H9 (cell line): ENCODE results near the gene THSD4. TPM values are rescaled to one million over a fixed set of nuclear protein-coding genes. Genes with fewer than 3 reads are reported as not detected.

Source experiments
- DNase-seq: peaks from one replicate; pipeline ENCODE4 v3.0.0-alpha.2; 2017
- H2AFZ ChIP-seq: one replicate; pipeline ENCODE4 v1.6.1; 2013; ENCODE audit warnings: mild to moderate bottlenecking, low read length, control low read depth, moderate library complexity
- H2AK5ac ChIP-seq: 2 replicates; pipeline ENCODE4 v1.6.1; 2013; ENCODE audit warnings: low read length, control low read depth, mixed read lengths; ENCODE audit not compliant: insufficient read length
- H2BK120ac ChIP-seq: one replicate; pipeline ENCODE4 v1.6.1; 2013; ENCODE audit warnings: low read depth, mild to moderate bottlenecking, low read length, control low read depth, inconsistent platforms; ENCODE audit not compliant: poor library complexity, severe bottlenecking
- H2BK12ac ChIP-seq: 2 replicates; pipeline ENCODE4 v1.6.1; 2013; ENCODE audit warnings: low read length, control low read depth, mixed read lengths, low read depth; ENCODE audit not compliant: insufficient read length
- H2BK15ac ChIP-seq: 2 replicates; pipeline ENCODE4 v1.6.1; 2013; ENCODE audit warnings: low read depth, low read length, control low read depth
- H2BK20ac ChIP-seq: one replicate; pipeline ENCODE4 v1.6.1; 2013; ENCODE audit warnings: low read depth, mild to moderate bottlenecking, low read length, control low read depth, inconsistent platforms; ENCODE audit not compliant: poor library complexity, severe bottlenecking
- H2BK5ac ChIP-seq: 2 replicates; pipeline ENCODE4 v1.6.1; 2013; ENCODE audit warnings: low read length, control low read depth, mixed read lengths; ENCODE audit not compliant: insufficient read length
- H3K14ac ChIP-seq: 2 replicates; pipeline ENCODE4 v1.6.1; 2013; ENCODE audit warnings: low read length, control low read depth; ENCODE audit not compliant: insufficient read depth
- H3K18ac ChIP-seq: 2 replicates; pipeline ENCODE4 v1.6.1; 2013; ENCODE audit warnings: low read depth, mild to moderate bottlenecking, mixed read lengths, low read length, control low read depth; ENCODE audit not compliant: insufficient read length
- H3K23ac ChIP-seq: 2 replicates; pipeline ENCODE4 v1.6.1; 2013; ENCODE audit warnings: low read length, control low read depth, mixed read lengths, low read depth; ENCODE audit not compliant: insufficient read length
- H3K23me2 ChIP-seq: 2 replicates; pipeline ENCODE4 v1.6.1; 2013; ENCODE audit warnings: low read depth, mild to moderate bottlenecking, mixed read lengths, low read length, control low read depth; ENCODE audit not compliant: insufficient read length, poor library complexity, severe bottlenecking
- H3K27ac ChIP-seq: 2 replicates; pipeline ENCODE4 v1.5.1; 2013; ENCODE audit warnings: low read length, control low read depth, mixed read lengths, low read depth; ENCODE audit not compliant: insufficient read length
- H3K27me3 ChIP-seq: 2 replicates; pipeline ENCODE4 v1.6.1; 2013; ENCODE audit warnings: low read length, control low read depth, inconsistent platforms; ENCODE audit not compliant: insufficient read depth
- H3K4ac ChIP-seq: 2 replicates; pipeline ENCODE4 v1.6.1; 2013; ENCODE audit warnings: low read depth, mild to moderate bottlenecking, control low read depth, inconsistent platforms, low read length, moderate library complexity
- H3K4me1 ChIP-seq: 2 replicates; pipeline ENCODE4 v1.6.1; 2013; ENCODE audit warnings: low read length, control low read depth, inconsistent platforms; ENCODE audit not compliant: insufficient read depth
- H3K4me2 ChIP-seq: 2 replicates; pipeline ENCODE4 v1.6.1; 2013; ENCODE audit warnings: low read length, control low read depth, mixed read lengths; ENCODE audit not compliant: insufficient read length, insufficient read depth
- H3K56ac ChIP-seq: 2 replicates; pipeline ENCODE4 v1.6.1; 2013; ENCODE audit warnings: low read depth, mild to moderate bottlenecking, mixed read lengths, low read length, control low read depth; ENCODE audit not compliant: insufficient read length
- H3K79me1 ChIP-seq: 2 replicates; pipeline ENCODE4 v1.6.1; 2013; ENCODE audit warnings: low read depth, mild to moderate bottlenecking, moderate library complexity, low read length, control low read depth, inconsistent platforms; ENCODE audit not compliant: insufficient read depth, poor library complexity, severe bottlenecking
- H3K79me2 ChIP-seq: 2 replicates; pipeline ENCODE4 v1.6.1; 2013; ENCODE audit warnings: low read length, control low read depth, inconsistent platforms; ENCODE audit not compliant: insufficient read depth
- H3K9ac ChIP-seq: 2 replicates; pipeline ENCODE4 v1.6.1; 2013; ENCODE audit warnings: low read length, control low read depth, mixed read lengths; ENCODE audit not compliant: insufficient read length; ENCODE audit errors: extremely low read depth
- H3K9me3 ChIP-seq: one replicate; pipeline ENCODE4 v1.6.1; 2013; ENCODE audit warnings: low read depth, low read length, inconsistent platforms; ENCODE audit not compliant: control insufficient read depth
- H3T11ph ChIP-seq: one replicate; pipeline ENCODE4 v1.6.1; 2013; ENCODE audit warnings: mild to moderate bottlenecking, low read length, control low read depth, inconsistent platforms
- H4K20me1 ChIP-seq: one replicate; pipeline ENCODE4 v1.6.1; 2013; ENCODE audit not compliant: control insufficient read depth, insufficient read length, insufficient read depth
- H4K5ac ChIP-seq: 2 replicates; pipeline ENCODE4 v1.6.1; 2013; ENCODE audit warnings: low read depth, mild to moderate bottlenecking, mixed read lengths, low read length, control low read depth; ENCODE audit not compliant: insufficient read length
- H4K8ac ChIP-seq: replicated peaks from 2 replicates; pipeline ENCODE4 v1.6.1; 2013; ENCODE audit warnings: low read length, control low read depth, mixed read lengths, low read depth; ENCODE audit not compliant: insufficient read length
- H4K91ac ChIP-seq: 2 replicates; pipeline ENCODE4 v1.6.1; 2013; ENCODE audit warnings: low read depth, mild to moderate bottlenecking, moderate library complexity, mixed read lengths, low read length, control low read depth; ENCODE audit not compliant: insufficient read length
- H3K27ac Mint-ChIP-seq, 3 experiments: 2 replicates in 2 of 3; 3 replicates in 1 of 3; pipeline ENCODE4 v1.8.0; 2020 to 2021; ENCODE audit warnings: mixed read lengths in 3 of 3, mild to moderate bottlenecking in 1 of 3, moderate library complexity in 1 of 3
- H3K27me3 Mint-ChIP-seq: 2 replicates; pipeline ENCODE4 v1.8.0; 2021; ENCODE audit warnings: low read depth, mild to moderate bottlenecking, moderate library complexity, mixed read lengths
- H3K36me3 Mint-ChIP-seq, 3 experiments: 2 replicates in 2 of 3; 3 replicates in 1 of 3; pipeline ENCODE4 v1.8.0; 2020 to 2021; ENCODE audit warnings: low read depth in 3 of 3, mixed read lengths in 3 of 3; ENCODE audit not compliant: insufficient read depth in 1 of 3
- H3K4me1 Mint-ChIP-seq, 2 experiments: 2 replicates each; pipeline ENCODE4 v1.8.0; 2020; ENCODE audit warnings: mixed read lengths in 2 of 2
- H3K4me3 Mint-ChIP-seq, 2 experiments: 2 replicates in 1 of 2; 3 replicates in 1 of 2; pipeline ENCODE4 v1.8.0; 2020 to 2021; ENCODE audit warnings: mild to moderate bottlenecking in 2 of 2, mixed read lengths in 2 of 2, moderate library complexity in 1 of 2
- H3K9me3 Mint-ChIP-seq, 2 experiments: 2 replicates in 1 of 2; 3 replicates in 1 of 2; pipeline ENCODE4 v1.8.0; 2020; ENCODE audit warnings: mild to moderate bottlenecking in 2 of 2, mixed read lengths in 2 of 2, moderate library complexity in 1 of 2
- CTCF ChIP-seq: fragments of 200-600 bp; sonication (generic); conservative IDR thresholded peaks from 3 replicates; pipeline ENCODE4 v1.8.0; 2021; ENCODE audit warnings: antibody characterized with exemption, mild to moderate bottlenecking
- WGBS: extraction: QIAGEN DNeasy Blood & Tissue Kit; methylation state at CpG from one replicate; pipeline ENCODE4 v1.1.7; 2013; ENCODE audit warnings: missing lambda C conversion rate, low lambda C conversion rate, mixed read lengths; ENCODE audit not compliant: insufficient read length; ENCODE audit errors: extremely low coverage; 5-methylcytosine and 5-hydroxymethylcytosine counted together
- total RNA-seq: library from RNA; stranded (reverse); gene quantifications from 2 replicates; pipeline ENCODE4 v1.2.1, GENCODE V29; 2021

THSD4 gene
- total RNA-seq, 1 experiment from 2014 or later, result 5.5 TPM

GRCh38 chr15:71699977-71700376, 584.7 kb downstream of the THSD4 start:
- H3K27ac Mint-ChIP-seq, result no peak overlapping the region
- H2BK5ac ChIP-seq, result no peak overlapping the region
- H2BK12ac ChIP-seq, result no peak overlapping the region
- no peaks in the 10 kb centered on the region for H3K79me1 ChIP-seq
- no peaks in the 10 kb centered on the region for H3K9me3 ChIP-seq
- no peak overlapping the region for H3K27ac ChIP-seq
- H3K18ac ChIP-seq, result no peak overlapping the region
- H3K36me3 Mint-ChIP-seq, result peaks cover 2 to 11% (median 6%) of the 10 kb centered on the region in 3 experiments; a peak in 5 of 7 replicates
- H3K4ac ChIP-seq, result no peak overlapping the region
- no peaks in the 10 kb centered on the region for H4K20me1 ChIP-seq
- H3K79me2 ChIP-seq, result no peaks in the 10 kb centered on the region
- H2BK15ac ChIP-seq, result no peak overlapping the region
- no peak overlapping the region for H2BK120ac ChIP-seq
- no peak overlapping the region for H3K56ac ChIP-seq
- H3K23ac ChIP-seq, result no peak overlapping the region
- no CpG with 5 or more reads among the region's 1 CpG for WGBS
- no peak overlapping the region for H4K5ac ChIP-seq
- H4K91ac ChIP-seq, result no peak overlapping the region
- no peaks in the 10 kb centered on the region for H3K27me3 ChIP-seq
- H3K4me3 Mint-ChIP-seq, result no peak overlapping the region
- H3K9me3 Mint-ChIP-seq, result peaks cover 3 to 11% of the 10 kb centered on the region in 2 experiments; a peak in 4 of 5 replicates
- H2BK20ac ChIP-seq, result no peak overlapping the region
- peaks cover 4% of the 10 kb centered on the region in 2 experiments for H3K4me1 Mint-ChIP-seq
- H3K9ac ChIP-seq, result no peak overlapping the region
- no peak for DNase-seq
- no peak overlapping the region for H3K4me2 ChIP-seq
- H3K27me3 Mint-ChIP-seq, result no peaks in the 10 kb centered on the region
- no peak overlapping the region for H4K8ac ChIP-seq
- H2AFZ ChIP-seq, result no peak overlapping the region
- H3K23me2 ChIP-seq, result no peaks in the 10 kb centered on the region
- 0 out of 2 replicates have a peak, but pooled peaks cover 2% of the 10 kb centered on the region for H3K4me1 ChIP-seq
- TF ChIP-seq CTCF, result no peak
- no peak overlapping the region for H2AK5ac ChIP-seq
- H3T11ph ChIP-seq, result no peak overlapping the region
- H3K14ac ChIP-seq, result no peak overlapping the region
